SK-N-SH (cell line): ENCODE measurements around the gene ARV1. TPM values are rescaled to one million over a fixed set of nuclear protein-coding genes. Genes with fewer than 3 reads are reported as not detected.

ENCODE experiments used
- CTCF ChIA-PET: fragments of 300-600, 350-600 bp; formaldehyde crosslinking; extraction: SDS; loops from one replicate; lab custom pipeline; 2021; lab: Yijun Ruan, JAX
- POLR2A ChIA-PET: fragments of 350-600 bp; sonication (Branson Sonifier 250); formaldehyde crosslinking; extraction: SDS; loops from one replicate; lab custom pipeline; 2020; ENCODE audit warnings: antibody characterized with exemption, inconsistent platforms; lab: Yijun Ruan, JAX
- DNase-seq: peaks from one replicate; pipeline ENCODE4 v3.0.0; 2012
- H2AFZ ChIP-seq: fragments of 200-600 bp; sonication (generic); 2 replicates; pipeline ENCODE4 v1.8.1; 2016; ENCODE audit warnings: antibody characterized with exemption, mild to moderate bottlenecking, low read depth
- H3F3A ChIP-seq: fragments of 200-600 bp; sonication (generic); replicated peaks from 2 replicates; pipeline ENCODE3; 2016; ENCODE audit warnings: antibody characterized with exemption, mild to moderate bottlenecking; ENCODE audit not compliant: insufficient read depth
- H3K27ac ChIP-seq, 2 experiments: fragments of 200-500 bp in 1 of 2; fragments of 200-600 bp in 1 of 2; sonication (Bioruptor generic) in 1 of 2; sonication (generic), shearing (Covaris generic) in 1 of 2; 2 replicates each; pipeline versions ENCODE4 v1.5.1 to v1.6.1; 2014 to 2016; ENCODE audit warnings: low read depth in 2 of 2, inconsistent platforms in 1 of 2, low read length in 1 of 2, mild to moderate bottlenecking in 1 of 2, mixed read lengths in 1 of 2
- H3K27me3 ChIP-seq: fragments of 200-600 bp; sonication (generic), shearing (Covaris generic); 2 replicates; pipeline ENCODE4 v1.6.1; 2016; ENCODE audit warnings: mixed run types; ENCODE audit not compliant: insufficient read depth
- H3K36me3 ChIP-seq, 2 experiments: fragments of 200-500 bp in 1 of 2; fragments of 200-600 bp in 1 of 2; sonication (Bioruptor generic) in 1 of 2; sonication (generic) in 1 of 2; replicated peaks in 1 of 2; 2 replicates each; pipeline versions ENCODE3 to v1.5.1; 2014 to 2016; ENCODE audit warnings: low read length in 1 of 2, mild to moderate bottlenecking in 1 of 2; ENCODE audit not compliant: insufficient read depth in 2 of 2, control insufficient read depth in 1 of 2
- H3K4me1 ChIP-seq, 2 experiments: fragments of 200-500 bp in 1 of 2; fragments of 200-600 bp in 1 of 2; sonication (Bioruptor generic) in 1 of 2; sonication (generic), shearing (Covaris generic) in 1 of 2; 2 replicates each; pipeline versions ENCODE4 v1.5.1 to v1.6.1; 2014 to 2016; ENCODE audit warnings: low read depth in 1 of 2, low read length in 1 of 2, mixed run types in 1 of 2; ENCODE audit not compliant: insufficient read depth in 2 of 2, control insufficient read depth in 1 of 2
- H3K4me2 ChIP-seq: fragments of 200-600 bp; sonication (generic), shearing (Covaris generic); 2 replicates; pipeline ENCODE4 v1.6.1; 2017; ENCODE audit warnings: mixed run types
- H3K4me3 ChIP-seq, 2 experiments: fragments of 200-500 bp in 1 of 2; fragments of 200-600 bp in 1 of 2; sonication (Bioruptor generic) in 1 of 2; sonication (generic), shearing (Covaris generic) in 1 of 2; 2 replicates each; pipeline versions ENCODE4 v1.5.1 to v1.8.1; 2014 to 2016; ENCODE audit warnings: low read depth in 2 of 2, inconsistent platforms in 1 of 2, low read length in 1 of 2, mild to moderate bottlenecking in 1 of 2, mixed read lengths in 1 of 2, moderate library complexity in 1 of 2
- H3K79me2 ChIP-seq: fragments of 200-600 bp; sonication (generic); 2 replicates; pipeline ENCODE4 v1.8.1; 2017; ENCODE audit warnings: mild to moderate bottlenecking; ENCODE audit not compliant: insufficient read depth
- H3K9ac ChIP-seq: fragments of 200-600 bp; sonication (generic); 2 replicates; pipeline ENCODE4 v1.6.1; 2017; ENCODE audit warnings: mixed run types
- H3K9me2 ChIP-seq: fragments of 200-600 bp; sonication (generic); 2 replicates; pipeline ENCODE4 v1.6.1; 2017; ENCODE audit warnings: mixed run types
- H3K9me3 ChIP-seq: fragments of 200-600 bp; sonication (generic); 2 replicates; pipeline ENCODE4 v1.6.1; 2017; ENCODE audit warnings: mixed run types, mild to moderate bottlenecking, moderate library complexity
- H4K20me1 ChIP-seq: fragments of 200-600 bp; sonication (generic); 2 replicates; pipeline ENCODE4 v1.6.1; 2017; ENCODE audit warnings: mild to moderate bottlenecking, mixed run types; ENCODE audit not compliant: insufficient read depth
- RXRA ChIP-seq: IDR thresholded peaks from 2 replicates; pipeline ENCODE4 v1.4.0; 2012; ENCODE audit warnings: low read depth, mild to moderate bottlenecking, borderline replicate concordance
- WGBS: methylation state at CpG from one replicate; pipeline ENCODE4 v1.1.6; 2017; ENCODE audit warnings: low lambda C conversion rate; 5-methylcytosine and 5-hydroxymethylcytosine counted together
- polyA plus RNA-seq, 3 experiments: library from polyadenylated mRNA; depleted of rRNA; stranded (reverse); fragments of >200 nt; gene quantifications; 2 replicates each; pipeline ENCODE4 v1.2.3, GENCODE V29; 2012

ARV1 gene
- polyA plus RNA-seq, 1 of the 3 experiments (the other 2 are of a cell fraction), result 26.7 TPM

GRCh38 chr1:231049121-231049979, 70.5 kb downstream of the ARV1 start:
- no peak overlapping the region for H2AFZ ChIP-seq
- CTCF ChIA-PET, result interaction anchor here (1.1 kb wide), 1 partner anchor 9 kb away, joined by 3 read pairs; the partner anchor contains the start of gene FAM89A
- no peaks in the 10 kb centered on the region for H3K9me2 ChIP-seq
- H3K36me3 ChIP-seq, result no peaks in the 10 kb centered on the region
- no peak for TF ChIP-seq RXRA
- POLR2A ChIA-PET, result interaction anchor here (0.6 kb wide), 1 partner anchor 872 kb away, joined by 4 read pairs; no protein-coding TSS in a partner anchor
- no peaks in the 10 kb centered on the region for H4K20me1 ChIP-seq
- no peaks in the 10 kb centered on the region for H3K9me3 ChIP-seq
- H3F3A ChIP-seq, result no peaks in the 10 kb centered on the region
- no peak for DNase-seq
- H3K27ac ChIP-seq, result no peak overlapping the region
- no peak overlapping the region for H3K4me2 ChIP-seq
- no peaks in the 10 kb centered on the region for H3K4me1 ChIP-seq
- no peak overlapping the region for H3K4me3 ChIP-seq
- H3K27me3 ChIP-seq, result peaks cover 7% of the 10 kb centered on the region
- no peak overlapping the region for H3K9ac ChIP-seq
- 41% methylated on average over 10 of the region's 10 CpGs for WGBS
- no peaks in the 10 kb centered on the region for H3K79me2 ChIP-seq

Other genes with a start within 250 kb of the ARV1 start
- gene CAPN9, start 231.7 kb upstream of the ARV1 start, polyA plus RNA-seq (2012; rRNA removed), result not detected in 2 replicates
- 12.3 and 19.4 TPM in 2 replicates for gene C1orf198, start 110.6 kb upstream of the ARV1 start, polyA plus RNA-seq (2012; rRNA removed)
- gene TTC13, start 233 bp upstream of the ARV1 start, polyA plus RNA-seq (2012; rRNA removed), result 5.5 and 8.4 TPM in 2 replicates
- gene FAM89A, start 61.2 kb downstream of the ARV1 start, polyA plus RNA-seq (2012; rRNA removed), result 2.7 and 3.9 TPM in 2 replicates
- gene TRIM67, start 183.0 kb downstream of the ARV1 start, polyA plus RNA-seq (2012; rRNA removed), result not detected in 2 replicates